Testis (tissue), 2 donors: ENCODE data around the gene TSPAN14.

Experiments
- POLR2A ChIP-seq: fragments of 450-650 bp; IDR thresholded peaks from one replicate; pipeline ENCODE4 v1.6.1; 2017; ENCODE audit warnings: antibody characterized with exemption, mild to moderate bottlenecking, moderate library complexity
- TF ChIP-seq, protein P1 (sequence below), 3 experiments: fragments of 450-650 bp in 2 of 3; fragments of 200-600 bp in 1 of 3; sonication (generic) in 1 of 3; IDR thresholded peaks; one replicate each; pipeline ENCODE4 v1.5.1; 2016 to 2019; ENCODE audit warnings: antibody characterized with exemption in 3 of 3, mild to moderate bottlenecking in 2 of 3, moderate library complexity in 1 of 3

GRCh38 chr10:80539421-80540031 is 85.4 kb downstream of the TSPAN14 start:
- TF ChIP-seq, protein P1, sequence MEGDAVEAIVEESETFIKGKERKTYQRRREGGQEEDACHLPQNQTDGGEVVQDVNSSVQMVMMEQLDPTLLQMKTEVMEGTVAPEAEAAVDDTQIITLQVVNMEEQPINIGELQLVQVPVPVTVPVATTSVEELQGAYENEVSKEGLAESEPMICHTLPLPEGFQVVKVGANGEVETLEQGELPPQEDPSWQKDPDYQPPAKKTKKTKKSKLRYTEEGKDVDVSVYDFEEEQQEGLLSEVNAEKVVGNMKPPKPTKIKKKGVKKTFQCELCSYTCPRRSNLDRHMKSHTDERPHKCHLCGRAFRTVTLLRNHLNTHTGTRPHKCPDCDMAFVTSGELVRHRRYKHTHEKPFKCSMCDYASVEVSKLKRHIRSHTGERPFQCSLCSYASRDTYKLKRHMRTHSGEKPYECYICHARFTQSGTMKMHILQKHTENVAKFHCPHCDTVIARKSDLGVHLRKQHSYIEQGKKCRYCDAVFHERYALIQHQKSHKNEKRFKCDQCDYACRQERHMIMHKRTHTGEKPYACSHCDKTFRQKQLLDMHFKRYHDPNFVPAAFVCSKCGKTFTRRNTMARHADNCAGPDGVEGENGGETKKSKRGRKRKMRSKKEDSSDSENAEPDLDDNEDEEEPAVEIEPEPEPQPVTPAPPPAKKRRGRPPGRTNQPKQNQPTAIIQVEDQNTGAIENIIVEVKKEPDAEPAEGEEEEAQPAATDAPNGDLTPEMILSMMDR (IDR thresholded peaks at IDR 0.05) = no peak
- TF ChIP-seq POLR2A = no peak
